Esophagus squamous epithelium (tissue), 4 donors: Measurements from ENCODE around the gene CLSTN2.

Experiments used
- POLR2A ChIP-seq, 4 donors: fragments of 450-650 bp; IDR thresholded peaks; one replicate each; pipeline ENCODE4 v1.6.1; 2017; ENCODE audit warnings: antibody characterized with exemption in 4 of 4, mild to moderate bottlenecking in 4 of 4, moderate library complexity in 3 of 4
- TF ChIP-seq, protein P1 (sequence below), 6 experiments: fragments of 450-650 bp in 4 of 6; fragments of 200-600 bp in 2 of 6; sonication (generic) in 2 of 6; IDR thresholded peaks; one replicate each; pipeline ENCODE4 v1.5.1; 2016 to 2019; ENCODE audit warnings: antibody characterized with exemption in 6 of 6, mild to moderate bottlenecking in 4 of 6, moderate library complexity in 4 of 6

DNA sequence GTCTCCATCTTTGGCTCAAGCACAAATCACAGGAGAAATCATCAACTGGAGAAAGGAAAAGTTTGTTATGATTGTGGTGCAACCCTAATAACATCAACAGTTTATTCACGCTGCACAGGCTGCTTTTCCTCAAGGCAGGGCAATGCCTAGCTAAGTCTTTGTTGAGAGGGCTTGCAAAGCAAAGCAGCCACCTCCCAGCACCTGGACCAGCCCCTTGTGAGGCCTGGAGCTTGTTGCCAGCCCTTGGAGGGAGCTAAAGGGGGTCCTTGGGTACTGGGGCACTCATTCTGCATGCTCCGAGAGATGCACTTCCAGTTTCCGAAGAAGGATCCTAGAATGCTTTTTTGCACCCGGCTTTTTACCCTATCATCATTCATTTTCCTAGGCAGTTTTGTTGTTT, 288.2 kb downstream of the CLSTN2 start:
- TF ChIP-seq, protein P1, sequence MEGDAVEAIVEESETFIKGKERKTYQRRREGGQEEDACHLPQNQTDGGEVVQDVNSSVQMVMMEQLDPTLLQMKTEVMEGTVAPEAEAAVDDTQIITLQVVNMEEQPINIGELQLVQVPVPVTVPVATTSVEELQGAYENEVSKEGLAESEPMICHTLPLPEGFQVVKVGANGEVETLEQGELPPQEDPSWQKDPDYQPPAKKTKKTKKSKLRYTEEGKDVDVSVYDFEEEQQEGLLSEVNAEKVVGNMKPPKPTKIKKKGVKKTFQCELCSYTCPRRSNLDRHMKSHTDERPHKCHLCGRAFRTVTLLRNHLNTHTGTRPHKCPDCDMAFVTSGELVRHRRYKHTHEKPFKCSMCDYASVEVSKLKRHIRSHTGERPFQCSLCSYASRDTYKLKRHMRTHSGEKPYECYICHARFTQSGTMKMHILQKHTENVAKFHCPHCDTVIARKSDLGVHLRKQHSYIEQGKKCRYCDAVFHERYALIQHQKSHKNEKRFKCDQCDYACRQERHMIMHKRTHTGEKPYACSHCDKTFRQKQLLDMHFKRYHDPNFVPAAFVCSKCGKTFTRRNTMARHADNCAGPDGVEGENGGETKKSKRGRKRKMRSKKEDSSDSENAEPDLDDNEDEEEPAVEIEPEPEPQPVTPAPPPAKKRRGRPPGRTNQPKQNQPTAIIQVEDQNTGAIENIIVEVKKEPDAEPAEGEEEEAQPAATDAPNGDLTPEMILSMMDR (IDR thresholded peaks at IDR 0.05) = no peak
- no peak for TF ChIP-seq POLR2A (IDR thresholded peaks at IDR 0.05)
